Upper lobe of right lung (tissue), 1 donor: ENCODE measurements around the gene GNG5. TPM values are rescaled to one million over a fixed set of nuclear protein-coding genes. Genes with fewer than 3 reads are reported as not detected.

ENCODE experiments used
- ATAC-seq: fragments of 200-7000 bp; cut with Tn5 transposase; one replicate; pipeline ENCODE4 v1.9.1; 2020; ENCODE audit warnings: mild to moderate bottlenecking, moderate library complexity
- DNase-seq: peaks from one replicate; pipeline ENCODE4 v3.0.0-alpha.2; 2020
- H3K27ac ChIP-seq: fragments of 200-600 bp; one replicate; pipeline ENCODE4 v1.8.0; 2022
- H3K27me3 ChIP-seq: fragments of 200-600 bp; one replicate; pipeline ENCODE4 v1.8.0; 2022; ENCODE audit warnings: mild to moderate bottlenecking
- H3K36me3 ChIP-seq: fragments of 200-600 bp; one replicate; pipeline ENCODE4 v1.8.0; 2022
- H3K4me1 ChIP-seq: fragments of 200-600 bp; one replicate; pipeline ENCODE4 v1.8.0; 2022
- H3K4me3 ChIP-seq: fragments of 200-600 bp; one replicate; pipeline ENCODE4 v1.8.0; 2022; ENCODE audit warnings: mild to moderate bottlenecking
- H3K9me3 ChIP-seq: fragments of 200-600 bp; one replicate; pipeline ENCODE4 v1.8.0; 2022
- intact Hi-C: fragments of 100-400 bp; cut with DNase I; formaldehyde crosslinking; loops from one replicate; pipeline ENCODE4 v1.11.0; 2022
- total RNA-seq: library from RNA; stranded (reverse); fragmentation: NEBNext Ultra II Directional; extraction: Animal tissue kit (Norgen Biotek cat#: 25700); gene quantifications from one replicate; pipeline ENCODE4 v1.2.1, GENCODE V29; 2021
- TF ChIP-seq, protein P1 (sequence below): fragments of 200-600 bp; IDR thresholded peaks from one replicate; pipeline ENCODE4 v1.8.0; 2022; ENCODE audit warnings: antibody characterized with exemption
- donor health status: DM: no; HTN: yes; CAD: no; lungs with severe emphysema.

GNG5 gene
- total RNA-seq, 1 donor from 2014 or later: 133 TPM

DNA sequence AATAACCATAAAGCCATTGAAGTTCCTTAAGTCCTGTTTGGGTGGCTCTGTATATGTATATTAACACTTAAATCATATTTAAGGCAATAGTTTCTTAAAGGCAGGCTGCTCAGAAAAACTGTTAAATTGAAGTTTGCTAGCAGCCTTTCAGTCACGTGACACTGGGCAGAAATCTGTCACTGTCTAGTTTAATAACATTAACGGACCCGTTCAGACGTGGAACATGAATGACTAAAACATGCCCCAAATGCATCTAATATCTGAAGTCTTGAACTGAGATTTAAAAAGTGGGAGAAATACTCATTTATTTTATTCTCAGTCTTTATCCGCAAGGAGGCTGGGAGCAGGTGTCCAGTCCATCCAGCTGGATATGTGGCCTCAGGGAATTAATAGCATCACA is 3.5 kb downstream of the GNG5 start:
- TF ChIP-seq, protein P1, sequence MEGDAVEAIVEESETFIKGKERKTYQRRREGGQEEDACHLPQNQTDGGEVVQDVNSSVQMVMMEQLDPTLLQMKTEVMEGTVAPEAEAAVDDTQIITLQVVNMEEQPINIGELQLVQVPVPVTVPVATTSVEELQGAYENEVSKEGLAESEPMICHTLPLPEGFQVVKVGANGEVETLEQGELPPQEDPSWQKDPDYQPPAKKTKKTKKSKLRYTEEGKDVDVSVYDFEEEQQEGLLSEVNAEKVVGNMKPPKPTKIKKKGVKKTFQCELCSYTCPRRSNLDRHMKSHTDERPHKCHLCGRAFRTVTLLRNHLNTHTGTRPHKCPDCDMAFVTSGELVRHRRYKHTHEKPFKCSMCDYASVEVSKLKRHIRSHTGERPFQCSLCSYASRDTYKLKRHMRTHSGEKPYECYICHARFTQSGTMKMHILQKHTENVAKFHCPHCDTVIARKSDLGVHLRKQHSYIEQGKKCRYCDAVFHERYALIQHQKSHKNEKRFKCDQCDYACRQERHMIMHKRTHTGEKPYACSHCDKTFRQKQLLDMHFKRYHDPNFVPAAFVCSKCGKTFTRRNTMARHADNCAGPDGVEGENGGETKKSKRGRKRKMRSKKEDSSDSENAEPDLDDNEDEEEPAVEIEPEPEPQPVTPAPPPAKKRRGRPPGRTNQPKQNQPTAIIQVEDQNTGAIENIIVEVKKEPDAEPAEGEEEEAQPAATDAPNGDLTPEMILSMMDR: no peak
- no peak for DNase-seq
- Histone ChIP-seq H3K27ac (no peak overlapping the region), H3K36me3 (peaks cover 36% of the 10 kb centered on the region), H3K9me3 (no peaks in the 10 kb centered on the region), H3K27me3 (no peaks in the 10 kb centered on the region), H3K4me1 (peaks cover 41% of the 10 kb centered on the region), H3K4me3 (peak overlapping the region; percentile 79)
- ATAC-seq: no peak
- intact Hi-C loops: loop anchor here (10.0 kb wide), 1 partner anchor 62 kb away; no protein-coding TSS in a partner anchor

DNA sequence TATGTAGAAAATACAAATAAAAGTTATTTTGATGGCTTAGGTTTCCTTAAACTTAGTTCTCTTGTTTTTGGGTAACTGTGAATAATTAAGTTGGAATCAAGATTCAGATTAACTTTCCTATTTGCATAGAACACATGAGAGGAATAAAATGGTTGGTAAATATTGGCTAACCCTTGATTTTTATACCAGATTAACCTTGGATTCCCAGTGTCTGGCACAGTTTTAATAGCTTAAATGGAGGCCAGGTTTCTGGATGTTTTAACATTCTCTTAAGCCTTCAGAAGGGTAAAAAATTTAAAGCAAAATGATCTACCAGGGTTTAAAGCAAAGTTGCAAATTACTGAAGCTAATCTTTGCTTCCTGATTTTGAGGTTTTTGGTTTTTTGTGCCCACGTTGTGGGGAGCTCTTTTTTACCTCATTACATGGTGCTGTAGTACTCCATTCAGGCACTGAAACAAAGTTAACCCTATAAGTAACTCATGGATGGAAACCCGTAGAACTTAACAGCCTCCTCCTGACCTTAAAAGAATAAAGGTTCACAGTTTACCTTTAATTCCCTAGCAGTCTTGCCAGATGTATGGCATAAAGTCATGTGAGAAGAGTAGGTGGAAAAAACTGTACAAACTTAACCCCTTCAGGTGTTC is 8.6 kb downstream of the GNG5 start:
- Histone ChIP-seq H3K9me3 (no peaks in the 10 kb centered on the region), H3K36me3 (peaks cover 79% of the 10 kb centered on the region), H3K27me3 (no peaks in the 10 kb centered on the region), H3K27ac (no peak overlapping the region), H3K4me3 (no peak overlapping the region), H3K4me1 (peaks cover 20% of the 10 kb centered on the region)
- intact Hi-C loops: no loop called here
- DNase-seq (no peak), ATAC-seq (no peak)
- TF ChIP-seq, protein P1: no peak

DNA sequence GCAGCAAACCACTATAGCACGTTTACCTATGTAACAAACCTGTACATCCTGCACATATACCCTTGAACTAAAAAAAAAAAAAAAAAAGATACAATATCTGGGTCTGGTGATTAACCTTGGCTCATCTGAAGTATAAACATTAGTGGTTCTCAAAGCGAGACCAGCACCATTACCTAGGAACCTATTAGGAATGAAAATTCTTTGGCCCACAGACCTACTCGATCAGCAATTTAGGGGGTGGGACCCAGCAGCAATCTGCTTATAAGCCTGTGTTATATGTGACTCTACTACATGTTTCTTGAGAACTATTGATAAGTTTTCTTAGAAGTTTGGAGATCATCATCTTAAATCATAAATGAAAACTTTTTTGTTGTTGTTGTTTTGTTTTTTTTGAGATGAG is 9.9 kb downstream of the GNG5 start:
- Histone ChIP-seq H3K36me3 (peaks cover 88% of the 10 kb centered on the region), H3K27ac (no peak overlapping the region), H3K4me1 (peaks cover 9% of the 10 kb centered on the region), H3K9me3 (no peaks in the 10 kb centered on the region), H3K27me3 (no peaks in the 10 kb centered on the region), H3K4me3 (no peak overlapping the region)
- ATAC-seq: no peak
- TF ChIP-seq, protein P1: no peak
- DNase-seq: no peak
- intact Hi-C loops: no loop called here

DNA sequence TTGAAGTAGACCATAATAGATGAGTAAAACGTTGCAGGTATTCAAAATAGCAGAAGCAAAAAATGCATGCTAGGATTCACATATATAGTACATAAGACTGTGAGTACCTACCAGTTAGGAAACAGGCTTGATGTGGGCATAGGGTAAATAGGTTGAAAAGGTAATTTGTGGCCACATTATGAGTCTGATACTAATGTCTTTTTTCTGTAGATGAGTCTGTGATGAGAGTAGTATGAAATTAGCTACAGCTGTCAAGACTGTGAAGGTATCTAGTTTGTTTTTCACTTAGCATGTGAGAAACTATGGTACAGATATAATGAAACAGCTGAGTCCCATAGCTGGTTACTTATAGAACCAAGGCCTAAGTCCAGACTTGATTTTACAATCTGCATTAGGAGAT is 12.6 kb downstream of the GNG5 start:
- peaks cover 85% of the 10 kb centered on the region for H3K36me3 ChIP-seq

DNA sequence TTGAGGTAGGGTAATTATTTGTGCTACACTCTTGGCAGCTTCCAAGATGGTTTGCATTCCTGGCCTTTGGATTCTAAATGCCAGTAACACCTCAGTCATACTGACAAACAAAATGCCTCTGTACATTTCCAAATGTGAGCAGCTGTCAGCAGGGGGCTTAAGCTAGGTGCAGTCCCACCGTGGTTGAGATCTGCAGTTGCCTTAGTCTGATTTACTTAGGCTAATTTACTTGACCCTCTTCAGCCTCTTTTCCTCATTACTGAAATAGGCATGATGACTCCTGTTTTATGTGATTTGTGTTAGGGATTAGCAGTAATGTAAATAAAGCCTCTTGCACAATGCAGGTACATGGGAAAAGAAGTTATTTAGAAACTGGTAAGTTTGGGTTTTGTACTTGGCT is 13.7 kb downstream of the GNG5 start:
- H3K9me3 ChIP-seq: no peaks in the 10 kb centered on the region
- peak; percentile 59 for ATAC-seq

More for the DNA sequence above, 12.6 kb downstream of the GNG5 start:
- intact Hi-C loops: no loop called here
- no peak overlapping the region for H3K4me3 ChIP-seq
- H3K27ac ChIP-seq: no peak overlapping the region
- TF ChIP-seq, protein P1: no peak
- H3K27me3 ChIP-seq: no peaks in the 10 kb centered on the region
- ATAC-seq: no peak
- no peaks in the 10 kb centered on the region for H3K4me1 ChIP-seq
- H3K9me3 ChIP-seq: no peaks in the 10 kb centered on the region
- no peak for DNase-seq

More for the DNA sequence above, 13.7 kb downstream of the GNG5 start:
- no peaks in the 10 kb centered on the region for H3K4me1 ChIP-seq
- DNase-seq: no peak
- intact Hi-C loops: no loop called here
- H3K36me3 ChIP-seq: peaks cover 75% of the 10 kb centered on the region
- H3K27ac ChIP-seq: no peak overlapping the region
- H3K27me3 ChIP-seq: no peaks in the 10 kb centered on the region
- TF ChIP-seq, protein P1: no peak
- H3K4me3 ChIP-seq: no peak overlapping the region
